ENCODE measurements around the gene HARS2. TPM values are rescaled to one million over a fixed set of nuclear protein-coding genes. Genes with fewer than 3 reads are reported as not detected.

The HARS2 gene, protein sequence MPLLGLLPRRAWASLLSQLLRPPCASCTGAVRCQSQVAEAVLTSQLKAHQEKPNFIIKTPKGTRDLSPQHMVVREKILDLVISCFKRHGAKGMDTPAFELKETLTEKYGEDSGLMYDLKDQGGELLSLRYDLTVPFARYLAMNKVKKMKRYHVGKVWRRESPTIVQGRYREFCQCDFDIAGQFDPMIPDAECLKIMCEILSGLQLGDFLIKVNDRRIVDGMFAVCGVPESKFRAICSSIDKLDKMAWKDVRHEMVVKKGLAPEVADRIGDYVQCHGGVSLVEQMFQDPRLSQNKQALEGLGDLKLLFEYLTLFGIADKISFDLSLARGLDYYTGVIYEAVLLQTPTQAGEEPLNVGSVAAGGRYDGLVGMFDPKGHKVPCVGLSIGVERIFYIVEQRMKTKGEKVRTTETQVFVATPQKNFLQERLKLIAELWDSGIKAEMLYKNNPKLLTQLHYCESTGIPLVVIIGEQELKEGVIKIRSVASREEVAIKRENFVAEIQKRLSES
- 10 to 100 TPM; 24.6 to 37.2 TPM for total RNA-seq
- 10 to 100 TPM; 15.6 to 18.8 TPM for polyA plus RNA-seq
- long read RNA-seq, donor 1, transcript HARS2-201 (13 exons, 2,510 nt): major isoform, 5 of 6 reads
- long read RNA-seq, donor 1, partial matches to known transcripts: 0 of 6 reads
- long read RNA-seq, donor 1, other reads (novel, unspliced or antisense): 0 of 6 reads
- long read RNA-seq, donor 2, partial matches to known transcripts: 5 of 6 reads
- long read RNA-seq, donor 2, other reads (novel, unspliced or antisense): 0 of 6 reads
- long read RNA-seq, donor 3, partial matches to known transcripts: 0 of 2 reads
- long read RNA-seq, donor 3, other reads (novel, unspliced or antisense): 0 of 2 reads
- long read RNA-seq, donor 4, partial matches to known transcripts: 0 of 1 reads
- long read RNA-seq, donor 4, other reads (novel, unspliced or antisense): 0 of 1 reads
- long read RNA-seq, donor 5, partial matches to known transcripts: 13 of 17 reads
- long read RNA-seq, donor 5, other reads (novel, unspliced or antisense): 0 of 17 reads

DNA sequence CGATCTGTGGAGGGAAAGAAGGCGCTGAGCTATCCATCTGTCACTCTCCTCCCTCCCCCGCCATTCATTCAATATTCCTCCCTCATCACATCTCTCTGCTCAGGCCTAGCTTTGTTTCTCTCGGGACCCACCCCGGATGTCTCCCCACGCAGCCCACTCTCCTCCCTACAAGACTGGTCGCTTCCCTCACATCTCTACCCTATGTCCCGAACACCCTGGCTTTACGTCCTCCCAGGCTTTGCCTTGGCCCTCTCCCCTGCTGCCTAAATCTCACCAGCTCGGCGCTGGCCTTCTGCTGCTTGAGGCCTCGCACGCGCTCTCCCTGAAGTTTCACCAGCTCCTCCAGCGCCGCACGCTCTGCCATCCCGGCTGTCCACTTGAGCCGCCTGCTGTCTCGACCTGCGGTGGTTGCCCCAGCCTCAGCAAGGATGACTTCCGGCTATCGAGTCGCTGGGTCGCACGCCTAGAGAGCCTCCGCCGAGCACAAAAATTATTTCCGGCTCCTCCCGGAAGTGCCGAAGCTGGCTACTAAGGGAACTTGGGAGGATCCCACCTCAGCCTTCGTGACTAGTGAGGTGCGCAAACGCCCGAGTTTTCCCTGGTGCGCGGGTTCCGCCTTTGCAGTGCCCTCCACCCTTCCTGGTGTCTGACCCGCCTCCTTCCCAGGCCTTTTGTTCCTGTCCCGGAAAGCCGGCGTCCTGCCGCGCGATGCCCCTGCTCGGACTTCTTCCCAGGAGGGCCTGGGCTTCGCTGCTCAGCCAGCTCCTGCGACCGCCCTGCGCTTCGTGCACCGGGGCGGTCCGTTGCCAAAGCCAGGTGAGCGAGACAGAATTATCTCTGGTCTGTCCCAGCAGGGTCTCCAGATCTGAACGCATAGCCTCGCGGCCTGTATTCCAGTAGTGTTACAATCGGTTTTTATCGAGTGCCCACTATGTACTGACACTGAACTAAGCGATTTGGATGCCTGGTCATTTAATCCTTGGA lies at the start of gene HARS2, which contains the start of gene HARS1:
Gene HARS2 (plus strand): TSS at position 515 of the 984 bp plus-strand sequence. CDS start 194 bp downstream, at position 709.
Gene HARS1 (minus strand): TSS at position 430 of the 984 bp plus-strand sequence. CDS start 66 bp downstream, at position 364.
- Histone ChIP-seq H3K27ac (ENCODE audit: low read depth in 1 of 2, low read length in 1 of 2) (peak within 1 kb of the TSS; percentile 81 to 90), H3K4me1 (ENCODE audit: control insufficient read depth in 5 of 5, insufficient read depth in 5 of 5, low read length in 5 of 5) (peaks cover 0 to 13% (median 9%) of the 10 kb centered on the region in 5 donors), H3K9ac (ENCODE audit: insufficient read depth in 1 of 2, low read length in 2 of 2) (peak within 1 kb of the TSS; percentile 85 to 96), H3K4me3 (peak within 1 kb of the TSS; percentile 87), H3K27me3 (ENCODE audit: control insufficient read depth in 3 of 3, insufficient read depth in 3 of 3, low read length in 2 of 3) (no peaks in the 10 kb centered on the region), H3K36me3 (ENCODE audit: control insufficient read depth in 4 of 4, insufficient read depth in 4 of 4, low read length in 4 of 4) (peaks cover 13 to 31% (median 25%) of the 10 kb centered on the region in 4 donors), H3K9me3 (ENCODE audit: control insufficient read depth in 4 of 4, insufficient read depth in 3 of 4, low read length in 3 of 4) (no peaks in the 10 kb centered on the region)
- 1% methylated on average over 58 to 61 of the region's 61 CpGs for WGBS, 2 donors
- DNase-seq: peak; percentile 89 to 95 (median 91)
- ATAC-seq (ENCODE audit: insufficient read depth, low FRiP score): peak; percentile 96
- TF ChIP-seq, protein P1, sequence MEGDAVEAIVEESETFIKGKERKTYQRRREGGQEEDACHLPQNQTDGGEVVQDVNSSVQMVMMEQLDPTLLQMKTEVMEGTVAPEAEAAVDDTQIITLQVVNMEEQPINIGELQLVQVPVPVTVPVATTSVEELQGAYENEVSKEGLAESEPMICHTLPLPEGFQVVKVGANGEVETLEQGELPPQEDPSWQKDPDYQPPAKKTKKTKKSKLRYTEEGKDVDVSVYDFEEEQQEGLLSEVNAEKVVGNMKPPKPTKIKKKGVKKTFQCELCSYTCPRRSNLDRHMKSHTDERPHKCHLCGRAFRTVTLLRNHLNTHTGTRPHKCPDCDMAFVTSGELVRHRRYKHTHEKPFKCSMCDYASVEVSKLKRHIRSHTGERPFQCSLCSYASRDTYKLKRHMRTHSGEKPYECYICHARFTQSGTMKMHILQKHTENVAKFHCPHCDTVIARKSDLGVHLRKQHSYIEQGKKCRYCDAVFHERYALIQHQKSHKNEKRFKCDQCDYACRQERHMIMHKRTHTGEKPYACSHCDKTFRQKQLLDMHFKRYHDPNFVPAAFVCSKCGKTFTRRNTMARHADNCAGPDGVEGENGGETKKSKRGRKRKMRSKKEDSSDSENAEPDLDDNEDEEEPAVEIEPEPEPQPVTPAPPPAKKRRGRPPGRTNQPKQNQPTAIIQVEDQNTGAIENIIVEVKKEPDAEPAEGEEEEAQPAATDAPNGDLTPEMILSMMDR (IDR thresholded peaks at IDR 0.05; ENCODE audit: control extremely low read depth, extremely low read depth): no peak

DNA sequence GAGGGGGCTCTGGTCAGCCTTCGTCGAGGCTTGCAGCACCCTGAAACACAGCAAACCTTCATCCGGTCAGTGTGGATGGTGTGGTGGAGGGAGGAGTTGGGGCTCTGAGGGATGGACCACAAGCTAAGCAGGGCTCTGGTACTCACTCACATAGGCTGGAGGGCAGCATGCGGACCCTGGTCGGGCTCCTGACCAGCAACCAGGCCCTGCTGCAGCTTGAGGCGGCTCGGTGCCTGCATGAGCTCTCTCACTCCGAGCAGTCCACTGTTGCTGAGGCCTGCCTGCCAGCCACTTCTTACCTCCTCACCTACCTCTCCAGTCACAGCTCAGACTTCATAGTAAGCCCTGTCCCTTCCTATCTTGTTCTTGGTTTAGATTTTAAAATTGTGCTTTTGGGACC lies 49.5 kb upstream of the HARS2 start:
- peaks cover 2 to 17% (median 8%) of the 10 kb centered on the region in 5 donors for H3K4me1 ChIP-seq (ENCODE audit: control insufficient read depth in 5 of 5, insufficient read depth in 5 of 5, low read length in 5 of 5)
- H3K27ac ChIP-seq (ENCODE audit: low read depth in 1 of 2, low read length in 1 of 2): no peak overlapping the region
- ATAC-seq (ENCODE audit: insufficient read depth, low FRiP score) (no peak), DNase-seq (no peak)
- no peaks in the 10 kb centered on the region for H3K9me3 ChIP-seq (ENCODE audit: control insufficient read depth in 4 of 4, insufficient read depth in 3 of 4, low read length in 3 of 4)
- H3K27me3 ChIP-seq (ENCODE audit: control insufficient read depth in 3 of 3, insufficient read depth in 3 of 3, low read length in 2 of 3): no peaks in the 10 kb centered on the region
- 92 to 95% methylated on average over 8 of the region's 8 CpGs for WGBS, 2 donors
- peaks cover 0 to 26% (median 23%) of the 10 kb centered on the region in 4 donors for H3K36me3 ChIP-seq (ENCODE audit: control insufficient read depth in 4 of 4, insufficient read depth in 4 of 4, low read length in 4 of 4)
- TF ChIP-seq, protein P1 (IDR thresholded peaks at IDR 0.05; ENCODE audit: control extremely low read depth, extremely low read depth): no peak
- no peak overlapping the region for H3K9ac ChIP-seq (ENCODE audit: insufficient read depth in 1 of 2, low read length in 2 of 2)
- H3K4me3 ChIP-seq: no peak overlapping the region

DNA sequence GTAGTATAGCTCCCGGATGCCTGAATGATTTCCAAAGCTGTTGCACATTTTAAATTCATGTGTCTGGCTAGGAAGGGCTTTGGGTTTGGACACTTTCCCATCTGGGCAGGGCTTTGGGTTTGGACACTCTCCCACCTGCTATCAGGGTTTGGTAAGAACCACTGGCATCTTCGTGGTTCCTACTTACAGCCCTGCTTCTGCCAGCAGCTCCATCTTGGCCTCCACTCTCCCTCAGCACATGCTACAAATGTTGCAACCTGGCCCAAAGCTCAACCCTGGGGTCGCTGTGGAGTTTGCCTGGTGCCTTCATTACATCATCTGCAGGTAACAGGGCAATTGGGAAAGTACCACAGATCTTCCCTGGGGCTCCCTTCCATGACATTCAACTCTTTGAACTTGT lies 48.5 kb upstream of the HARS2 start:
- Histone ChIP-seq H3K4me1 (ENCODE audit: control insufficient read depth in 5 of 5, insufficient read depth in 5 of 5, low read length in 5 of 5) (peaks cover 3 to 20% (median 8%) of the 10 kb centered on the region in 5 donors), H3K36me3 (ENCODE audit: control insufficient read depth in 4 of 4, insufficient read depth in 4 of 4, low read length in 4 of 4) (peaks cover 0 to 26% (median 23%) of the 10 kb centered on the region in 4 donors), H3K4me3 (no peak overlapping the region), H3K27me3 (ENCODE audit: control insufficient read depth in 3 of 3, insufficient read depth in 3 of 3, low read length in 2 of 3) (no peaks in the 10 kb centered on the region), H3K9me3 (ENCODE audit: control insufficient read depth in 4 of 4, insufficient read depth in 3 of 4, low read length in 3 of 4) (no peaks in the 10 kb centered on the region), H3K9ac (ENCODE audit: insufficient read depth in 1 of 2, low read length in 2 of 2) (no peak overlapping the region), H3K27ac (ENCODE audit: low read depth in 1 of 2, low read length in 1 of 2) (no peak overlapping the region)
- DNase-seq (no peak), ATAC-seq (ENCODE audit: insufficient read depth, low FRiP score) (no peak)
- TF ChIP-seq, protein P1 (IDR thresholded peaks at IDR 0.05; ENCODE audit: control extremely low read depth, extremely low read depth): no peak
- WGBS, 2 donors: 61 to 66% methylated on average over 3 of the region's 3 CpGs

All from lung (tissue), 16 donors.